HG03558 (cell line): Measurements from ENCODE around the gene PHLDB1.
"Not testable (repeated sequence)": the region's sequence is repeated elsewhere in the genome, so short reads cannot be mapped to it uniquely, and the experiment has no call there.

ENCODE experiments used
- ATAC-seq: cut with Tn5 transposase; IDR thresholded peaks from one replicate; pipeline ENCODE4 v1.9.1; 2021; ENCODE audit warnings: moderate number of reproducible peaks; ENCODE audit not compliant: unreplicated experiment; ENCODE audit errors: extremely low read depth

Gene PHLDB1

DNA sequence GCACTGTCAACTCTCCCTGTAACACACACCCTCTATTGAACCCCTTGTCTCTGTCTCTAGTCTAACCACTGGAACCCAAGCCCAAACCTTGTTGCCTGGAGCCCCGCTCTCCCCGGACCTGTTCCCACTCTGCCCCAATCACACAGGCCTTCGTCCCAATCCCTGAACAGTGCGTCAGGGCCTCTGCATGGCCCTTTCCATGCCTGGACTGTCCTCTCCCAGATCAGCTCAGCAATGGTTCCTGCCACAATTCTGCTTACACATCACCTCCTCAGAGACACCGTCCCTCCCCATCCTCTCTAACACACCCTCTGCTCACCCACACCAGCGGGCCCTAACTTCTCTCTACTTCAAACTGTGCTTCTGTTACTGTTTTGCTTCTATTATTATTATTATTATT, 70.6 kb downstream of the PHLDB1 start:
- no peak for ATAC-seq

DNA sequence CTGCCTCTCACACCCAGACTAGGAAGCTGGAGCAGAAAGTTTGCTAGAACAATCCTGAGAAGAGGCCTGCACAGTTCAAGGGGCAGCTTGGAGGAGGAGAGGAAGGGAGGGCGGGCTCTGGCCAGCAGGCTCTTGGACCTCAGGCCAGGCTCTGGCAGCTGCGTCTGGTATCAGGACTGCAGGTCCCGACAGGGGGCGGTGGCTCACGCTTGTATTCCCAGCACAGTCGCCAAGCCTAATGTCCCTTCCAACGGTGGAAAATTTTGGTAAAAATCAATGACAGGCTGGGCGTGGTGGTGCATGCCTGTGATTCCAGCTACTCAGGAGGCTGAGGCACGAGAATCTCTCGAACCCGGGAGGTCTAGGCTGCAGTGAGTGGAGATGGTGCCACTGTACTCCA, 71.5 kb downstream of the PHLDB1 start:
- not testable (repeated sequence) for ATAC-seq

GRCh38 chr11:118679483-118679882, 72.1 kb downstream of the PHLDB1 start, which contains the start of gene TREH:
Gene TREH, minus strand, starts transcription at chr11:118679650. Its CDS starts 23 bp downstream, at chr11:118679627.
- ATAC-seq: no peak

DNA sequence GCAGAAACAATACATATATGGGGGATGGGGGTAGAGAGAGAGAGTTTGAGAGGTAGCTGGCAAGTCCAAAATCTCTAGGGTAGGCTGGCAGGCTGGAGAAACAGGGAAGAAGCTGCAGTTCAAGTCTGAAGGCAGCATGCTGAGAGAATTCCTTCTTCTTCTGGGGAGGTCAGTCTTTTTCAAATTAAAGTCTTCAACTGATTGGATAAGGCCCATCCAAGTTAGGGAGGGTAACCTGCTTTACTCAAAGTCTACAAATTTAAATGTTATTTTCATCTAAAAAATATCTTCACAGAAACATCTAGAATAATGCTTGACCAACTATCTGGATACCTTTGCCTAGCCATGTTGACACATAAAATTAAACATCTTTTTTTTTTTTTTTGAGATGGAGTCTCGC, 75.0 kb downstream of the PHLDB1 start:
- ATAC-seq: no peak

DNA sequence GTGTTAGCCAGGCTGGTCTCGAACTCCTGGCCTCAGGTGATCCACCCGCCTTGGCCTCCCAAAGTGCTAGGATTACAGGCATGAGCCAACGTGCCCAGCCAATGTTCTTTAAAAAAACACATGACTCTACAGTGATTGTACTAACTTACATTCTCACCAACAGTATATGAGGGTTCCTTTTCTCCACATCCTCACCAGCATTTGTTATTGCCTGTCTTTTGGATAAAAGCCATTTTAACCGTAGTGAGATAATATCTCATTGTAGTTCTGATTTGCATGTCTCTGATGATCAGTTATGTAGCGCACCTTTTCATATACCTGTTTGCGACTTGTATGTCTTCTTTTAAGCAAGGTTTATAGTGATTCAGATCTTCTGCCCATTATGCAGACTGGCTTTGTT, 75.5 kb downstream of the PHLDB1 start:
- ATAC-seq: not testable (repeated sequence)

GRCh38 chr11:118684187-118684586, 76.8 kb downstream of the PHLDB1 start:
- no peak for ATAC-seq

DNA sequence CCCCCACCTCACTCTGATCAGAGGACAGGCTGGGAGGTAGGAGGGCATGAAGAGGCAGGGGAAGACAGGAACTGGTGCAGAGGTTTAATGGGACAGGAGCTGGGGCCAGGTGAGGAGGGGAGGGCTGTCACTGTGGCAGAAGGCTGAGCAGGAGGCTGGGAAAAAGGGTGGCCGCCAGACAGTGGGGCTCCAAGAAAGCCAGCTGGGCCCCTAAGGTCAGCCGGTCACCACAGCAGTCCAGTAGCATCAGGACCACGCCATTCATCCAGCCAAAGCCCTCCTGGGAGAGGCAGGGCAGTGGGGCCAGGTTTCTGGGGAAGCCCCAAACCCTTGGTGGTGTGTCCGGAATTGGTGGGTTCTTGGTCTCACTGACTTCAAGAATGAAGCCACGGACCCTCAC, 80.5 kb downstream of the PHLDB1 start:
- no peak for ATAC-seq

DNA sequence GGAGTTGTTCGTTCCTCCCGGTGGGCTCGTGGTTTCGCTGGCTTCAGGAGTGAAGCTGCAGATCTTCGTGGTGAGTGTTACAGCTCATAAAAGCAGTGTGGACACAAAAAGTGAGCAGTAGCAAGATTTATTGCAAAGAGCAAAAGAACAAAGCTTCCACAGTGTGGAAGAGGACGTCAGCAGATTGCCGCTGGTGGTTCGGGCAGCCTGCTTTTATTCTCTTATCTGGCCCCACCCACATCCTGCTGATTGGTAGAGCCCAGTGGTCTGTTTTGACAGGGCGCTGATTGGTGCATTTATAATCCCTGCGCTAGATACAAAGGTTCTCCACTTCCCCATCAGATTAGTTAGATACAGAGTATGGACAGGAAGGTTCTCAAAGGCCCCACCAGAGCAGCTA, 80.9 kb downstream of the PHLDB1 start:
- ATAC-seq: not testable (repeated sequence)

DNA sequence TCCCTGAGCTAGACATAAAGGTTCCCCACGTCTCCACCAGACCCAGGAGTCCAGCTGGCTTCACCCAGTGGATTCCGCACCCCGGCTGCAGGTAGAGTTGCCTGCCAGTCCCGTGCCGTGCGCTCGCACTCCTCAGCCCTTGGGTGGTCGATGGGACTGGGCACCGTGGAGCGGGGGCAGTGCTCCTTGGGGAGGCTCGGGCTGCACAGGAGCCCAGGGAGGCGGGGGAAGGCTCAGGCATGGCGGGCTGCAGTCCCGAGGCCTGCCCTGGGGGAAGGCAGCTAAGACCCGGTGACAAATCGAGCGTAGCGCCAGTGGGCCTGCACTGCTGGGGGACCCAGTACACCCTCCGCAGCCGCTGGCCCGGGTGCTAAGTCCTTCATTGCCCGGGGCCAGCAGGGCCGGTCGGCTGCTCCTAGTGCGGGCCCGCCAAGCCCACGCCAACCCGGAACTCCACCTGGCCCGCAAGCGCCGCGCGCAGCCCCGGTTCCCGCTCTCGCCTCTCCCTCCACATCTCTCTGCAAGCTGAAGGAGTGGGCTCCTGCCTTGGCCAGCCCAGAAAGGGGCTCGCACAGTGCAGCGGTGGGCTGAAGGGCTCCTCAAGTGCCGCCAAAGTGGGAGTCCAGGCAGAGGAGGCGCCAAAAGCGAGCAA, 81.6 kb downstream of the PHLDB1 start:
- ATAC-seq: no peak

DNA sequence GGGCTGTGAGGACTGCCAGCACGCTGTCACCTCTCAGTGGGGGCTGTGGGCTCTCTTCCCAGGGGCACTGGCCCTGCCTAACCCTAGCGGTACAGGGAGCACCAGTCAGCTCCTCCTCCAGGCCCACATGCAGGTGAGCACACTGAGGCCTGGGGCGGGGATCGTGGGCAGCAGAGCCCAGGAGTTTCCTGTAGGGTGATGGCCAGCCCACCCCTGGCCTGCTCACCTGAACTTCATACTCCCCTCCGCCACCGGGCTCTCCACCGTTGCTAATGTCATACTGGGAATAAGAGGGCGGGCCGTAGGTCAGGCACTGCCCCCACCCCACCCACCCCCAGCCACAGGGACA, 82.1 kb downstream of the PHLDB1 start:
- no peak for ATAC-seq

DNA sequence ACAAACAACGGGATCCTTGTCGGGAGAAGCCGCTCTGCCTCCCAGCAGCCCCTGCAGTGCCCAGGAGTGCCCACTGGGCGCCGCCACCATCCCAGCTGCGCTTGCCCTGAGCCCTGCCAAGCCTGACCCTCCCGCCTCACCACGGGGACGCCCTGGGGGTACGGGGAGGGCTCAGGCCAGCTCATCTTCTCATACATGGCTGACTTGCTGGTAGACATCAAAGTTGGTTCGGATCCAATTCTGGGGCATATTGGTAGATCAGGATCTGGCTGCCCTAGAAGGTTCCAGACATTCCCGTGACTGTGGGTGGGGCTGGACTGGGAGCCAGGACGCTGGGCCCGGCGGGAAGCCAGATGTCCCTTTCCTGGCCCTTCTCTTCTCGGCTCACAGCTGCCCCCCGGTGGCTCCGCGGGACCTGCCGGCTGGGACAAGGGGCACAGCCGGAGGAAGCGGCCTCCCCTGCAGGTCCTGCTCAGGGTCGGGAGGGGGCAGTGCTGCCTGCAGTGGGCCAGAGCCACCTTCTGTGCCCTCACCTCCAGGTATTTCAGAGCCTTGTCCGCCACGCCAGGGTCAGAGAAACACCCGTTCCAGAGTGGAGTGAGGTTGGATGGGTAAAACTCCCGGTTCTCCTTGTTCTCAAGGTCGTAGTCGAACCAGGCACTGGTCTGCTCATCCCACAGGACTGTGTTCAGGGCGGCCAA, 82.6 kb downstream of the PHLDB1 start:
- peak; percentile 44 for ATAC-seq

GRCh38 chr11:118690553-118691304, 83.3 kb downstream of the PHLDB1 start:
- no peak for ATAC-seq

DNA sequence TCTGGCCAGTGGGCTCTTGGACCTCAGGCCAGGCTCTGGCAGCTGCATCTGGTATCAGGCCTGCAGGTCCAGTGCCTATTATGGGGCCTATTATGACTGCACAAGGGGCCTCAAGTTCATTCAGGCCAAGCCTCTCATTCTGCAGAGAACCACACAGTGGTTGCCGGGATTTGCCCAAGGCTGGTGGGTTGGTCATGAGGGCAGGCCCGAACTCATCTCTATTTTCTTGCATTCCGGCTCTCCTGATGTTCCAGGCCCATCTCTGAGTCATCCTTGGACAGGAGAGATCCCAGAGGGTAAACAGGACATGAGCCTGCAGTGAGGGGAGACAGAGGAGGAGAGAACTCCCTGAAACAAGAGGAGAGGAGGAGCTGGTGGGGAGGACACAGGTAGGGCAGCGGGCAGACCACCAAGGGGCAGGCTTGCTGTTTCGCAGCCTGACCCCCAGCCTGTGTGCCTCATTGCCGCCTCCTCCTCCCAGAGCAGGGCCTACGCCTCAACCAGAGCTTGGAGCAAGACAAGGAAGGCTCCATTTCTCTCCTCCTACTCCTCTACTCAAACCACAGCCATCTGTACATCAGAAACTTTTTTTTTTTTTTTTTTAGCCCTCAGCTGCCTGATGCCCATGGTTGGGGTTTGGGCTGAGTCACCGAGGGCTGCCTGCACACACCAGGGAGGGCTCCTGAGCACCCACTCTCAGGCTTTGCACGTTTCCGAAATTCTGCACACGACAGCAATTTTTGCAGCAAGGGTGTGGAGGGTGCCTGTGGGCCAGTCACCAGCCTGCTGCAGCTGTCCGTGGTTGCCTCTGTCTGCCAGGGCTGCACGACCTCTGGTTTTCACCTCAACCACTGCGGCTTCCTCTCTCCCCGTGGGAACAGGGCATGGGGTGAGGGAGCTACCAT, 84.8 kb downstream of the PHLDB1 start:
- no peak for ATAC-seq

GRCh38 chr11:118694185-118694584, 86.8 kb downstream of the PHLDB1 start:
- no peak for ATAC-seq

DNA sequence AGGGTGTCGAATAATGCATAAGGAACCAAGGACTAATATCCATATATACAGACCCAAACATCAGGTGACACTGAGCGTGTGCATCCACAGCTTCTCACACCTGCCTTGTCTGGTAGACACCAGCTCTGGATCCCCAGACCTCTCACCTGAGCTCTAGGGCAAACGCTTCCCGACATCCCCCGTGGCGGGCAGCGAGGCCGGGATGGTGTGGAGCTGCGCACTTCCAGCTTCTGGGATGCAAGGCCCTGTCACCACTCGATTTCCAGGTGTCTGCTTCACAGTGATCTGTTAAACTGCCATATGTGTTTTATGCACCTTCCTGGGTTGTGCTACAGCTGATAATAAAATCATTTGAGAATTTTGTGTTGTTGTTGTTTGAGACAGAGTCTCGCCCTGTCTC, 87.4 kb downstream of the PHLDB1 start:
- no peak for ATAC-seq

- no peak for ATAC-seq
Observed at GRCh38 chr11:118696673-118697226, 89.3 kb downstream of the PHLDB1 start.

DNA sequence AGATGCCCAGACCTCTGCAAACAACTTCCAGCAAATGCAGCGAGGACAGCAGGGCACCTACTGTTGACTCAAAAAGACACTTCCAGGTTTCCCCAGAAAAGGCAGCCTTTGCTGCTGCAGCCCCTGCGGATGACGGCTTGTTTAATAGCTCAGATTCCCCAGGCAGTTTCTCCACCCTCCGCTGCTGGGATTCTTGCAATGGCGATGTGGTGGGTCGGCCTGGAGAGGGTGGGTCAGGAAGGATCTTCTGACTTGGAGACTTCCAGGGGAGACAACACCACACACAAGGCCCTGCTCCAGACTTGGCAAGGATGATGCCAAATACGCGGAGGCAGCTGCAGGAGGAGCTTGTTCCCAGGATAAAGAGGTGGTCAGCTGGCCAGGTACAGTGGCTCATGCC, 89.9 kb downstream of the PHLDB1 start:
- ATAC-seq: no peak

DNA sequence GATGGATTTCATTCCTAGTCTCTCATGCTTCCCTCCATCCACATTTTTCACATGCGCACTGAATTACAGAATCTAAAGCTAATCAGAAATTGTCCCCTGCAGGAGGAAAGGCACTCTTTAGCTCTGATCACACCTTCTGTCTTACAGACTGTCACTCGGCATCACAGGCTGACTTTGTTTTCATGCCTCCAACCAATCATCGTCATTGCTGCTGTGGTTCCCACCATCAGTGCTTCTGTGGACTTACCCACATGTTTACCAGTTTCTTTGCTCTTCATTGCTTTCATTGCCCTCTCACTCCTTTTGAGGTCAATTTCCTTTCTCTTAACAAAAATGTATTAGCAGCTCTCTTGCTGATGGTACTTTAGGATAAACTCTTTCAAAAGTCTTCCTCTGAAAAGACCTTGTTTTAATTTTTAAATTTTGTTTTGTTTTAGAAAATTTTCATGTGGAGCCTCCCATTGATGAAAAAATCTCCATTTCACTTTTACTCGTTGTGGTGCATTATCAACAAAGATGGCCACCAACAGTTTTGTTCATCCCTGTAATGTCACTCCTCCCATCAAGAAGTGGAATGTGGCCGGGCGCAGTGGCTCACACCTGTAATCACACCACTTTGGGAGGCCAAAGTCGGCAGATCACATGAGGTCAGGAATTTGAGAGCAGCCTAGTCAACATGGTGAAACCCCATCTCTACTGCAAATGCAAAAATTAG, 92.2 kb downstream of the PHLDB1 start:
- no peak for ATAC-seq

DNA sequence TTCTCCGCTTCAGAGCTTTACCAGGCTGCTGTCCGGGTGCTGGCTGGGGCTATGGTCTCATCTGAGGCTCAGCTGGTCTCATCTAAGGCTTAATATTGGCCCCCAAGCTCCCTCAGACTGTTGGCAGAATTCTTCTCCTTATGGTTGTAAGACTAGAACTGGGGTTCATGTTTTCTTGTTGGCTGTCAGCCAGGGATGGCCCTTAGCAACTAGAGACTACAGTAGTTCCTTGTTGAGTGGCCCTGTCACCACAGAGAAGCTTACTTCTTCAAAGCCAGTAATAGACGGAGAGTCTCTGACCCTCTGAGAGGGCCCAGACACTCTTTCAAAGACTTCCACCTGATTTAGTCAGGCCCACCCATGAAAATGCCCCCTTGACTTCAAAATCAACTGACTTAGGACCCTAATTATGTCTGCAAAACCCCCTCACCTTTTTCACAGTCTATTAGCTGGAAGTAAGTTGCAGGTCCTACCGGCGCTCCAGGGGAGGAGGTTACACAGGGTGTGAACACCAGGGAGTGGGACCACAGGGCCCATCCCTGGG, 96.2 kb downstream of the PHLDB1 start:
- no peak for ATAC-seq
